Loucy (cell line): ENCODE data around the gene ATF6.

Experiments
- H2AFZ ChIP-seq: fragments of 200-600 bp; sonication (generic); 2 replicates; pipeline ENCODE4 v1.6.0; 2016; ENCODE audit warnings: antibody characterized with exemption, mild to moderate bottlenecking, low read length, moderate library complexity
- H3F3A ChIP-seq: fragments of 200-600 bp; 2 replicates; pipeline ENCODE4 v1.6.0; 2016; ENCODE audit warnings: antibody characterized with exemption, low read depth, mild to moderate bottlenecking
- H3K27me3 ChIP-seq: fragments of 200-600 bp; sonication (generic); 2 replicates; pipeline ENCODE4 v1.6.1; 2014; ENCODE audit warnings: low read length, mild to moderate bottlenecking; ENCODE audit not compliant: insufficient read depth, poor library complexity, severe bottlenecking
- H3K36me3 ChIP-seq: fragments of 200-600 bp; sonication (generic); 2 replicates; pipeline ENCODE4 v1.6.1; 2016; ENCODE audit warnings: low read length; ENCODE audit not compliant: insufficient read depth
- H3K4me1 ChIP-seq: fragments of 200-600 bp; sonication (generic); 2 replicates; pipeline ENCODE4 v1.5.1; 2014; ENCODE audit warnings: low read length, mild to moderate bottlenecking; ENCODE audit not compliant: insufficient read depth, poor library complexity, severe bottlenecking
- H3K4me2 ChIP-seq: fragments of 200-600 bp; sonication (generic); 2 replicates; pipeline ENCODE4 v1.6.0; 2014; ENCODE audit warnings: antibody characterized with exemption, low read length, low read depth, mild to moderate bottlenecking; ENCODE audit not compliant: poor library complexity, severe bottlenecking
- H3K4me3 ChIP-seq: fragments of 200-600 bp; sonication (generic); 2 replicates; pipeline ENCODE4 v1.5.1; 2014; ENCODE audit warnings: low read length, mild to moderate bottlenecking, mixed read lengths; ENCODE audit not compliant: poor library complexity, severe bottlenecking
- H3K79me2 ChIP-seq: fragments of 200-600 bp; sonication (generic); 2 replicates; pipeline ENCODE4 v1.6.1; 2014; ENCODE audit warnings: low read length; ENCODE audit not compliant: insufficient read depth
- H3K9ac ChIP-seq: fragments of 200-600 bp; sonication (generic); 2 replicates; pipeline ENCODE4 v1.6.0; 2014; ENCODE audit warnings: mild to moderate bottlenecking, low read depth, low read length, moderate library complexity; ENCODE audit not compliant: poor library complexity, severe bottlenecking
- H3K9me2 ChIP-seq: fragments of 200-600 bp; sonication (generic); replicated peaks from 2 replicates; pipeline ENCODE4 v1.6.1; 2016; ENCODE audit warnings: low read depth, low read length, mixed read lengths
- H3K9me3 ChIP-seq: fragments of 200-600 bp; sonication (generic); 2 replicates; pipeline ENCODE4 v1.6.1; 2014; ENCODE audit warnings: mild to moderate bottlenecking, antibody characterized with exemption, low read length, low read depth; ENCODE audit not compliant: insufficient read depth
- H4K20me1 ChIP-seq: fragments of 200-600 bp; sonication (generic); 2 replicates; pipeline ENCODE4 v1.6.0; 2014; ENCODE audit warnings: antibody characterized with exemption, low read length, mild to moderate bottlenecking; ENCODE audit not compliant: insufficient read depth, poor library complexity, severe bottlenecking
- CTCF ChIP-seq: fragments of 200-600 bp; sonication (generic); conservative IDR thresholded peaks from 2 replicates; pipeline ENCODE4 v1.5.1; 2014; ENCODE audit warnings: mild to moderate bottlenecking, antibody characterized with exemption, low read length
- EZH2phosphoT487 ChIP-seq: fragments of 200-600 bp; IDR thresholded peaks from 2 replicates; pipeline ENCODE4 v1.6.1; 2018; ENCODE audit warnings: antibody characterized with exemption, mild to moderate bottlenecking, moderate library complexity, borderline replicate concordance

ATF6 gene

GRCh38 chr1:161914595-161914994, 148.5 kb downstream of the ATF6 start:
- H4K20me1 ChIP-seq, result no peaks in the 10 kb centered on the region
- no peaks in the 10 kb centered on the region for H3K9me3 ChIP-seq
- H3K4me1 ChIP-seq, result peaks cover 12% of the 10 kb centered on the region
- H3K36me3 ChIP-seq, result peaks cover 46% of the 10 kb centered on the region
- H3K9me2 ChIP-seq, result no peaks in the 10 kb centered on the region
- H3K9ac ChIP-seq, result no peak overlapping the region
- H3K79me2 ChIP-seq, result no peaks in the 10 kb centered on the region
- H3K4me3 ChIP-seq, result no peak overlapping the region
- TF ChIP-seq EZH2phosphoT487 (no peak), CTCF (no peak)
- H3K27me3 ChIP-seq, result no peaks in the 10 kb centered on the region
- no peak overlapping the region for H3K4me2 ChIP-seq
- H2AFZ ChIP-seq, result no peak overlapping the region
- H3F3A ChIP-seq, result no peaks in the 10 kb centered on the region; the same call in 1 of the 2 replicates

- Histone ChIP-seq H3K4me2 (no peak overlapping the region), H3K9me2 (no peaks in the 10 kb centered on the region), H3K4me3 (no peak overlapping the region), H3K27me3 (no peaks in the 10 kb centered on the region), H3K36me3 (peaks cover 46% of the 10 kb centered on the region), H3F3A (no peaks in the 10 kb centered on the region; the same call in 1 of the 2 replicates), H3K9ac (no peak overlapping the region), H4K20me1 (no peaks in the 10 kb centered on the region), H3K4me1 (peaks cover 16% of the 10 kb centered on the region), H2AFZ (no peak overlapping the region), H3K79me2 (no peaks in the 10 kb centered on the region), H3K9me3 (no peaks in the 10 kb centered on the region)
- TF ChIP-seq EZH2phosphoT487 (no peak), CTCF (no peak)
Observed at GRCh38 chr1:161915051-161915503, 149.0 kb downstream of the ATF6 start.

GRCh38 chr1:161915978-161916377, 149.9 kb downstream of the ATF6 start:
- H3K9ac ChIP-seq, result no peak overlapping the region
- TF ChIP-seq CTCF, result no peak
- TF ChIP-seq EZH2phosphoT487, result no peak
- H3K27me3 ChIP-seq, result no peaks in the 10 kb centered on the region

More at GRCh38 chr1:161915978-161916377, 149.9 kb downstream of the ATF6 start:
- no peaks in the 10 kb centered on the region for H3K79me2 ChIP-seq
- no peak overlapping the region for H3K4me2 ChIP-seq
- H3K9me3 ChIP-seq, result no peaks in the 10 kb centered on the region
- H3K4me3 ChIP-seq, result no peak overlapping the region
- H4K20me1 ChIP-seq, result no peaks in the 10 kb centered on the region
- no peaks in the 10 kb centered on the region for H3K9me2 ChIP-seq
- H3K4me1 ChIP-seq, result peaks cover 16% of the 10 kb centered on the region
- no peak overlapping the region for H2AFZ ChIP-seq
- no peaks in the 10 kb centered on the region; the same call in 1 of the 2 replicates for H3F3A ChIP-seq
- peaks cover 46% of the 10 kb centered on the region for H3K36me3 ChIP-seq
